WTC11 (cell line): Measurements from ENCODE around the gene NUP58. TPM values are rescaled to one million over a fixed set of nuclear protein-coding genes. Genes with fewer than 3 reads are reported as not detected.

ENCODE experiments used
- ATAC-seq: fragments of 200-7000 bp; cut with Tn5 transposase; 2 replicates; pipeline ENCODE4 v1.10.0; 2021; ENCODE audit warnings: mild to moderate bottlenecking, moderate library complexity
- CTCF ChIA-PET: fragments of 300-600 bp; sonication (Branson Sonifier 250); formaldehyde crosslinking; loops from one replicate; lab custom pipeline; 2021; ENCODE audit warnings: antibody characterized with exemption; lab: Charles Lee
- POLR2A ChIA-PET: fragments of 350-600 bp; sonication (Branson Sonifier 250); formaldehyde crosslinking; loops from one replicate; lab custom pipeline; 2021; ENCODE audit warnings: antibody characterized with exemption; lab: Charles Lee
- DNase-seq: peaks from one replicate; pipeline ENCODE4 v3.0.0; 2021; ENCODE audit warnings: low spot score
- H3K27ac Mint-ChIP-seq: 2 replicates; pipeline ENCODE4 v1.8.0; 2021; ENCODE audit warnings: mixed read lengths
- H3K27me3 Mint-ChIP-seq: 2 replicates; pipeline ENCODE4 v1.8.0; 2021; ENCODE audit warnings: low read depth, mild to moderate bottlenecking, moderate library complexity, mixed read lengths
- H3K36me3 Mint-ChIP-seq: 2 replicates; pipeline ENCODE4 v1.8.0; 2021; ENCODE audit warnings: mixed read lengths
- H3K4me1 Mint-ChIP-seq: 2 replicates; pipeline ENCODE4 v1.8.0; 2022; ENCODE audit warnings: mixed read lengths
- H3K4me3 Mint-ChIP-seq: 2 replicates; pipeline ENCODE4 v1.8.0; 2021; ENCODE audit warnings: mild to moderate bottlenecking, moderate library complexity, mixed read lengths
- H3K9me3 Mint-ChIP-seq: 2 replicates; pipeline ENCODE4 v1.8.0; 2021; ENCODE audit warnings: mixed read lengths
- AFF4 ChIP-seq: sonication (generic); formaldehyde crosslinking; IDR thresholded peaks from 2 replicates; pipeline ENCODE4 v1.8.1; 2023; ENCODE audit warnings: mild to moderate bottlenecking, missing genetic modification reagents, borderline replicate concordance
- ARID4B ChIP-seq: sonication (generic); formaldehyde crosslinking; IDR thresholded peaks from 2 replicates; pipeline ENCODE4 v1.8.0; 2023; ENCODE audit warnings: missing genetic modification reagents, mild to moderate bottlenecking, borderline replicate concordance
- E2F1 ChIP-seq: sonication (generic); formaldehyde crosslinking; IDR thresholded peaks from 2 replicates; pipeline ENCODE4 v1.8.0; 2022; ENCODE audit warnings: mild to moderate bottlenecking, missing genetic modification reagents
- ETV6 ChIP-seq: sonication (generic); formaldehyde crosslinking; IDR thresholded peaks from 2 replicates; pipeline ENCODE4 v1.8.1; 2022; ENCODE audit warnings: mild to moderate bottlenecking, missing genetic modification reagents
- IRF2 ChIP-seq: sonication (generic); formaldehyde crosslinking; IDR thresholded peaks from 2 replicates; pipeline ENCODE4 v1.8.0; 2022; ENCODE audit warnings: low read depth, missing genetic modification reagents, borderline replicate concordance
- MAX ChIP-seq: sonication (generic); formaldehyde crosslinking; IDR thresholded peaks from 2 replicates; pipeline ENCODE4 v1.8.0; 2022; ENCODE audit warnings: mild to moderate bottlenecking, missing genetic modification reagents
- MYBL2 ChIP-seq: sonication (generic); formaldehyde crosslinking; IDR thresholded peaks from 2 replicates; pipeline ENCODE4 v1.8.1; 2023; ENCODE audit warnings: mild to moderate bottlenecking, moderate library complexity, missing genetic modification reagents
- NR3C1 ChIP-seq: sonication (generic); formaldehyde crosslinking; conservative IDR thresholded peaks from 2 replicates; pipeline ENCODE4 v1.8.1; 2023; ENCODE audit warnings: low read depth, mild to moderate bottlenecking, missing genetic modification reagents
- OVOL2 ChIP-seq: fragments of 250-450 bp; sonication (Bioruptor Pico); IDR thresholded peaks from 2 replicates; pipeline ENCODE4 v1.9.0; 2021; ENCODE audit warnings: mild to moderate bottlenecking, borderline replicate concordance
- SP1 ChIP-seq: sonication (generic); formaldehyde crosslinking; conservative IDR thresholded peaks from 2 replicates; pipeline ENCODE4 v1.8.1; 2022; ENCODE audit warnings: missing genetic modification reagents
- TCF7 ChIP-seq: sonication (generic); formaldehyde crosslinking; IDR thresholded peaks from 2 replicates; pipeline ENCODE4 v1.8.0; 2022; ENCODE audit warnings: mild to moderate bottlenecking, low read depth, missing genetic modification reagents, moderate library complexity
- USF1 ChIP-seq: sonication (generic); formaldehyde crosslinking; IDR thresholded peaks from 2 replicates; pipeline ENCODE4 v1.8.0; 2022; ENCODE audit warnings: mild to moderate bottlenecking, missing genetic modification reagents
- ZBTB21 ChIP-seq: sonication (generic); formaldehyde crosslinking; IDR thresholded peaks from 2 replicates; pipeline ENCODE4 v1.8.1; 2023; ENCODE audit warnings: mild to moderate bottlenecking, missing genetic modification reagents, borderline replicate concordance
- ZNF219 ChIP-seq: sonication (generic); formaldehyde crosslinking; IDR thresholded peaks from 2 replicates; pipeline ENCODE4 v1.8.0; 2023; ENCODE audit warnings: missing genetic modification reagents, mild to moderate bottlenecking, borderline replicate concordance
- ZNF423 ChIP-seq: fragments of 250-450 bp; sonication (Bioruptor Pico); IDR thresholded peaks from 2 replicates; pipeline ENCODE4 v2.1.2; 2022; ENCODE audit warnings: mild to moderate bottlenecking, moderate library complexity
- ZNF512 ChIP-seq: sonication (generic); formaldehyde crosslinking; IDR thresholded peaks from 2 replicates; pipeline ENCODE4 v1.8.1; 2022; ENCODE audit warnings: missing genetic modification reagents, borderline replicate concordance
- ZSCAN18 ChIP-seq: fragments of 250-450 bp; sonication (Bioruptor Pico); IDR thresholded peaks from 2 replicates; pipeline ENCODE4 v2.1.2; 2022; ENCODE audit warnings: mild to moderate bottlenecking, moderate library complexity
- total RNA-seq: library from RNA; stranded (reverse); gene quantifications from 3 replicates; pipeline ENCODE4 v1.2.3, GENCODE V29; 2021

Gene NUP58
- total RNA-seq, 1 experiment from 2014 or later = 59.0 TPM

GRCh38 chr13:25267715-25268114 is 33.7 kb upstream of the NUP58 start (continued):
- TF ChIP-seq ZNF512 (CRISPR knock-in tag) (no peak), AFF4 (CRISPR knock-in tag) (no peak), USF1 (CRISPR knock-in tag) (no peak), IRF2 (CRISPR knock-in tag) (no peak), ZBTB21 (CRISPR knock-in tag) (no peak), ZNF423 (no peak), ARID4B (CRISPR knock-in tag) (no peak), ZNF219 (no peak), MYBL2 (CRISPR knock-in tag) (no peak), MAX (CRISPR knock-in tag) (no peak)

GRCh38 chr13:25268561-25268960 is 32.9 kb upstream of the NUP58 start:
- no peak overlapping the region for H3K27ac Mint-ChIP-seq
- peak; percentile 38 for ATAC-seq
- no peaks in the 10 kb centered on the region for H3K9me3 Mint-ChIP-seq
- peaks cover 8% of the 10 kb centered on the region for H3K36me3 Mint-ChIP-seq
- POLR2A ChIA-PET = no interaction called here
- no peak for DNase-seq
- no peaks in the 10 kb centered on the region for H3K27me3 Mint-ChIP-seq
- CTCF ChIA-PET = no interaction called here
- H3K4me3 Mint-ChIP-seq = no peak overlapping the region
- peaks cover 5% of the 10 kb centered on the region; the same call in 1 of the 2 replicates for H3K4me1 Mint-ChIP-seq
- no peak for TF ChIP-seq ZSCAN18
- TF ChIP-seq ARID4B (CRISPR knock-in tag) = no peak
- no peak for TF ChIP-seq ETV6 (CRISPR knock-in tag)
- TF ChIP-seq MAX (CRISPR knock-in tag) = no peak
- no peak for TF ChIP-seq NR3C1 (CRISPR knock-in tag)
- TF ChIP-seq OVOL2 (CRISPR knock-in tag) = no peak
- TF ChIP-seq E2F1 (CRISPR knock-in tag) = no peak
- TF ChIP-seq TCF7 (CRISPR knock-in tag) = no peak
- no peak for TF ChIP-seq SP1 (CRISPR knock-in tag)
